ENCODE results near the gene PACSIN1.
A peak's percentile ranks its signal among the peaks of the same experiment; 100 is the strongest.

PACSIN1 gene

GRCh38 chr6:34465531-34466241, at the start of gene PACSIN1:
Gene PACSIN1, plus strand, starts transcription at chr6:34466076. Its CDS starts 60,230 bp downstream, at chr6:34526306.
- DNase-seq (ENCODE audit: low read depth), result no peak
- in situ Hi-C loops (cut with HindIII; ENCODE audit: low sequenced_read_pairs), result no loop called here
- no peak for TF ChIP-seq CTCF (IDR thresholded peaks at IDR 0.05; ENCODE audit: low read depth, low read length, missing control alignments)
- peak within 1 kb of the TSS; percentile 27 for H3K4me3 ChIP-seq (ENCODE audit: low read depth, low read length)

- no peak for DNase-seq (ENCODE audit: low read depth)
- no peak overlapping the region for H3K4me3 ChIP-seq (ENCODE audit: low read depth, low read length)
- in situ Hi-C loops (cut with HindIII; ENCODE audit: low sequenced_read_pairs), result no loop called here
- TF ChIP-seq CTCF (IDR thresholded peaks at IDR 0.05; ENCODE audit: low read depth, low read length, missing control alignments), result no peak
Measured at GRCh38 chr6:34416877-34417371, 49.0 kb upstream of the PACSIN1 start.

- in situ Hi-C loops (cut with HindIII; ENCODE audit: low sequenced_read_pairs), result no loop called here
- no peak for TF ChIP-seq CTCF (IDR thresholded peaks at IDR 0.05; ENCODE audit: low read depth, low read length, missing control alignments)
- H3K4me3 ChIP-seq (ENCODE audit: low read depth, low read length), result no peak overlapping the region
- DNase-seq (ENCODE audit: low read depth), result no peak
Measured at GRCh38 chr6:34418367-34418766, 47.5 kb upstream of the PACSIN1 start.

GRCh38 chr6:34423254-34423653, 42.6 kb upstream of the PACSIN1 start:
- no peak overlapping the region for H3K4me3 ChIP-seq (ENCODE audit: low read depth, low read length)
- in situ Hi-C loops (cut with HindIII; ENCODE audit: low sequenced_read_pairs), result no loop called here
- no peak for TF ChIP-seq CTCF (IDR thresholded peaks at IDR 0.05; ENCODE audit: low read depth, low read length, missing control alignments)
- DNase-seq (ENCODE audit: low read depth), result no peak

GRCh38 chr6:34424200-34425131, 41.4 kb upstream of the PACSIN1 start:
- peak overlapping the region; percentile 97 for H3K4me3 ChIP-seq (ENCODE audit: low read depth, low read length)
- no peak for DNase-seq (ENCODE audit: low read depth)
- no peak for TF ChIP-seq CTCF (IDR thresholded peaks at IDR 0.05; ENCODE audit: low read depth, low read length, missing control alignments)
- in situ Hi-C loops (cut with HindIII; ENCODE audit: low sequenced_read_pairs), result no loop called here

GRCh38 chr6:34425132-34425497, 40.8 kb upstream of the PACSIN1 start:
- no peak for DNase-seq (ENCODE audit: low read depth)
- in situ Hi-C loops (cut with HindIII; ENCODE audit: low sequenced_read_pairs), result no loop called here
- no peak for TF ChIP-seq CTCF (IDR thresholded peaks at IDR 0.05; ENCODE audit: low read depth, low read length, missing control alignments)
- peak overlapping the region; percentile 97 for H3K4me3 ChIP-seq (ENCODE audit: low read depth, low read length)
